ENCODE measurements around the gene MED16.
"Not testable (repeated sequence)": the region's sequence is repeated elsewhere in the genome, so short reads cannot be mapped to it uniquely, and the experiment has no call there.

Gene MED16

DNA sequence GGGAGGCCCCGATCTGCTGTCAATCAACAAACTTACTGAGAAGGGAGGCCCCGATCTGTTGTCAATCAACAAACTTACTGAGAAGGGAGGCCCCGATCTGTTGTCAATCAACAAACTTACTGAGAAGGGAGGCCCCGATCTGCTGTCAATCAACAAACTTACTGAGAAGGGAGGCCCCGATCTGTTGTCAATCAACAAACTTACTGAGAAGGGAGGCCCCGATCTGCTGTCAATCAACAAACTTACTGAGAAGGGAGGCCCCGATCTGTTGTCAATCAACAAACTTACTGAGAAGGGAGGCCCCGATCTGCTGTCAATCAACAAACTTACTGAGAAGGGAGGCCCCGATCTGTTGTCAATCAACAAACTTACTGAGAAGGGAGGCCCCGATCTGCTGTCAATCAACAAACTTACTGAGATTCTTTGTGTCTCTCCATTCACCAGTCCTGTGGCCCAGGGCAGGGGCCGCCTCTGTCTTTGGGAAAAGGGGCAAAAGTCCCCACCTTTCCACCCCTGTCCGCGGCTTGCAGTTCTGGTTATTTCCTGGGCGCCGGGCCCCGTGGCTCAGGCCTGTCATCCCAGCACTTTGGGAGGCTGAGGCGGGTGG lies 39.3 kb downstream of the MED16 start:
- not testable (repeated sequence) for DNase-seq (ENCODE audit: low read depth, low spot score)

- DNase-seq (ENCODE audit: low read depth, low spot score) = no peak
These were observed 39.9 kb downstream of the MED16 start for GRCh38 chr19:853014-853585.

DNA sequence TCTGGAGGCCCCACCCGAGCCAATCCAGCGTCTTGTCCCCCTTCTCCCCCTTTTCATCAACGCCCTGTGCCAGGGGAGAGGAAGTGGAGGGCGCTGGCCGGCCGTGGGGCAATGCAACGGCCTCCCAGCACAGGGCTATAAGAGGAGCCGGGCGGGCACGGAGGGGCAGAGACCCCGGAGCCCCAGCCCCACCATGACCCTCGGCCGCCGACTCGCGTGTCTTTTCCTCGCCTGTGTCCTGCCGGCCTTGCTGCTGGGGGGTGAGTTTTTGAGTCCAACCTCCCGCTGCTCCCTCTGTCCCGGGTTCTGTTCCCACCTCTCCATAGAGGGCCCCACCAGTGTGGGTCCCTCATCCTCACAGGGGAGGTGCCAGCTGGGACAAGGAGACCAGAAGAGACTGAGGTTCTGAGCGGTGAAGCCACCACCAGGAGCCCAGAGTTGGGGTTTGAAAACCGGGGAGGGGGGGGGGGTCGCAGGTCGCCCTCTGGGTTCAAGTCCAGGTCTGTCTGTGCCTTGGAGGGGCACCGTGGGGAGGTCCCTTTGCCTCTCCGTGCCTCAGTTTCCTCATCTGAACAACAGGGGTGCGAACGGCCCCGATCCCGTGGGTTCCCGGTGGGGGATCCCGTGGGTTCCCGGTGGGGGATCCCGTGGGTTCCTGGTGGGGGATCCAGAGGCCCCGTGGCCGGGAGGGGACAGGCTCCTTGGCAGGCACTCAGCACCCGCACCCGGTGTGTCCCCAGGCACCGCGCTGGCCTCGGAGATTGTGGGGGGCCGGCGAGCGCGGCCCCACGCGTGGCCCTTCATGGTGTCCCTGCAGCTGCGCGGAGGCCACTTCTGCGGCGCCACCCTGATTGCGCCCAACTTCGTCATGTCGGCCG lies 40.6 kb downstream of the MED16 start, which contains the start of gene ELANE:
TSS of gene ELANE (plus strand) at position 168 of the 878 bp plus-strand sequence. CDS start at position 194, 26 bp downstream.
- no peak for DNase-seq (ENCODE audit: low read depth, low spot score)

DNA sequence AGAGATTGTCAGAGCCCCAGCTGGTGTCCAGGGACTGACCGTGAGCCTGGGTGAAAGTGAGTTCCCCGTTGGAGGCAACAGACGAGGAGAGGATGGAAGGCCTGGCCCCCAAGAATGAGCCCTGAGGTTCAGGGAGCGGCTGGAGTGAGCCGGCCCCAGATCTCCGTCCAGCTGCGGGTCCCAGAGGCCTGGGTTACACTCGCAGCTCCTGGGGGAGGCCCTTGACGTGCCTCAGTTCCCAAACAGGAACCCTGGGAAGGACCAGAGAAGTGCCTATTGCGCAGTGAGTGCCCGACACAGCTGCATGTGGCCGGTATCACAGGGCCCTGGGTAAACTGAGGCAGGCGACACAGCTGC lies 42.0 kb downstream of the MED16 start:
- no peak for DNase-seq (ENCODE audit: low read depth, low spot score)

GRCh38 chr19:850221-850978 lies 42.6 kb downstream of the MED16 start:
- DNase-seq (ENCODE audit: low read depth, low spot score) = peak; percentile 94

- not testable (repeated sequence) for DNase-seq (ENCODE audit: low read depth, low spot score)
These were observed 43.8 kb downstream of the MED16 start for GRCh38 chr19:849195-849594.

GRCh38 chr19:848386-848921 lies 44.5 kb downstream of the MED16 start:
- DNase-seq (ENCODE audit: low read depth, low spot score) = no peak

DNA sequence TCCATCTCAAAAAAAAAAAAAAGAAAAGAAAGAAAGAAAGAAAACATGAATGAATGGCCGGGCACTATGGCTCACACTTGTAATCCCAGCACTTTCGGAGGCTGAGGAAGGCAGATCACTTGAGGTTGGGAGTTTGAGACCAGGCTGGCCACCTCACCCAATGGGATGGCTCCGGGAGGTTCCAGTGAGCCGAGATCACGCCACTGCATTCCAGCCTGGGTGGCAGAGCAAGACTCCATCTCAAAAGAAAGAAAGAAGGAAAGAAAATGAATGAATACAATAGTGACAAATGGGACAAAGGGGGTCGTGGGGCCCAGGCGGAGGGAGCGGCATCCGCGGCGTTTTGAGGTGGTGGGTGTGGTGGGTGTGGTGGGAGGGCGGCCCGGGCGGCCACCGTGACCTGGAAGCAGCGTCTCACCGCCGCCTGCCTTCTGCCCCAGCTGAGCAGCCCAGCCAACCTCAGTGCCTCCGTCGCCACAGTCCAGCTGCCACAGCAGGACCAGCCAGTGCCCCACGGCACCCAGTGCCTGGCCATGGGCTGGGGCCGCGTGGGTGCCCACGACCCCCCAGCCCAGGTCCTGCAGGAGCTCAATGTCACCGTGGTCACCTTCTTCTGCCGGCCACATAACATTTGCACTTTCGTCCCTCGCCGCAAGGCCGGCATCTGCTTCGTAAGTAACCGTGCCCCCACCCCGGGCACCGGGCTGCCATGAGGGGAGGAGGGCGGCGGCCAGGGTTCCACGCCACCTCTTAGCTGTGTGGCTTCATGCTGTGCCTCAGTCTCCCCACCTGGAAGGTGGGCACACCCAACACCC lies 47.1 kb downstream of the MED16 start:
- DNase-seq (ENCODE audit: low read depth, low spot score) = no peak

DNA sequence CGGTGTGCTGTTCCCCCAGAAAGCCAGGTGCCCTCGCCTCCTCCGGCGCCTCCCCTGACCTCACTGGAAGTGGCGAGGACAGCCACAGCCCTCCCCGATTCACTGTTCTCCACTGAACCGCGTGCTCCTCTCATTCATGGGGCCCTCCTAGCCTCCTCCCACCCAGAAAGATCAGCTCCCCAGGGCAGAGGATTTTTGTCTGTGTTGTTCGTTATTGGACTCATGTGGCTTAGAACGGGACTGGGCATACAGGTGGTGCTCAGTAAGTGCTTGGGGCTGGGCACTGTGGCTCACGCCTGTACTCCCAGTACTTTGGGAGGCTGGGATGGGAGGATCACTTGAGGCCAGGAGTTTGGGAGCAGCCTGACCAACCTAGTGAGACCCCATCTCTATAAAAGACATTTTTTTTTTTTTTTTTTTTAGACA lies 48.4 kb downstream of the MED16 start:
- DNase-seq (ENCODE audit: low read depth, low spot score) = no peak

DNA sequence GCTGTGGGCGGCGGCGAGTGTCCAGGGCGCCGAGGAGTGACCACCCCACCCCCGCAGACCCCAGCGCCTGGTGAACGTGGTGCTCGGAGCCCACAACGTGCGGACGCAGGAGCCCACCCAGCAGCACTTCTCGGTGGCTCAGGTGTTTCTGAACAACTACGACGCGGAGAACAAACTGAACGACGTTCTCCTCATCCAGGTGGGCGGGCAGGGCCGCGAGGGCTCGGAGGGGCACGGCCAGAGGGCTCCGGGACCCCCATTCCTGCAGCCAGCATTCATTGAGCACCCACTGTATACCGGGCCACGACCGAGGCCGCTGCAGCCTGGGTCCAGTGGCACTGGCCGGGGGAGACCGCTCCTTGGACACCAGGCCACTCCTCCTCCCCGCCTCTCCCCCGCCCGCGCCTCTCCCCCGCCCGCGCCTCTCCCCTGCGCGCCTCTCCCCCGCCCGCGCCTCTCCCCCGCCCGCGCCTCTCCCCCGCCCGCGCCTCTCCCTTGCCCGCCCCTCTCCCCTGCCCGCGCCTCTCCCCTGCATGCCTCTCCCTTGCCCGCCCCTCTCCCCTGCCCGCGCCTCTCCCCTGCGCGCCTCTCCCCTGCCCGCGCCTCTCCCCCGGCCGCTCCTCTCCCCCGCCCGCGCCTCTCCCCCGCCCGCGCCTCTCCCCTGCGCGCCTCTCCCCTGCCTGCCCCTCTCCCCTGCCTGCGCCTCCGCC lies 49.0 kb downstream of the MED16 start:
- no peak for DNase-seq (ENCODE audit: low read depth, low spot score)

- DNase-seq (ENCODE audit: low read depth, low spot score) = peak; percentile 53
These were observed 49.7 kb downstream of the MED16 start for GRCh38 chr19:843180-843835.

DNA sequence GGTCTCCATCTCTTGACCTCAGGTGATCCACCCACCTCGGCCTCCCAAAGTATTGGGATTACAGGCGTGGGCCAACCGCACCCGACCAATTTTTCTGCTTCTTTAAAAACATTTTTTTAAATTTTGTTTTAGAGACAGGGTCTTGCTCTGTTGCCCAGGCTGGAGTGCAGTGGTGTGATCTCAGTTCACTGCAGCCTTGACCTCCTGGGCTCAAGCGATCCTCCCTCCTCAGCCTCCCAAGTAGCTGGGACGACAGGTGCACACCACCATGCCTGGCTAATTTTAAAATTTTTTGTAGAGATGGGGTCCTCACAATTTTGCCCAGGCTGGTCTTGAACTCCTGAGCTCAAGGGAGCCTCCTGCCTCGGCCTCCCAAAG lies 50.2 kb downstream of the MED16 start:
- not testable (repeated sequence) for DNase-seq (ENCODE audit: low read depth, low spot score)

DNA sequence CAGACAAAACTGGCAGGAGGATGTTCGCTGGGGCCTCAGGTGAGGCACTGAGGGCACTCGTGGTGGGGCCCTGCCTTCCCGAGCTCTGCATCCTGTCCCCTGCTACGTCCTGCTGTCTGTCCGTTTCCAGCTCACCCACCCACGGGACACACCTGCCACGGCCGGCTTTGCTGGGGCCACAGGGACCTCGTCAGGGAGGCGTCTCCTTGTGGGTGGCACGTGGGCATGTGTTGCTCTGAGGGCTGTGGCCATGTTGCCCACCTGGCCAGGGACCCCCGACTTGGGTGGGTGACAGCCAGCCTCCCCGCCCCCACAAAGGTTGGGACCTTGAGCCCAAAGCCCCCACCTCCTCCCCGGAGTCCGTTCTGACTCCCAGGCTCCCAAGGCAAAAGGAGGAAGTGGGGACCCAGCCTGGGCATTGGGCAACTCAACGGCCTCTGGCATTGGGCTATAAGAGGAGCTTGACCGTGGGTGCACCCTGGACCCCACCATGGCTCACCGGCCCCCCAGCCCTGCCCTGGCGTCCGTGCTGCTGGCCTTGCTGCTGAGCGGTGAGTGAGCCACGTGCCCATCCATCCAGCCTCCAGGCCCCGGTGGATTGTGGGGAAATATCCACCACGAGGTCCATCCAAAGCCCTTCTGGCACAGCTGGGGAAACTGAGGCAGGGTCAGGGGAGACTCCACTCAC lies 52.3 kb downstream of the MED16 start, which contains the start of gene PRTN3:
TSS of gene PRTN3 (plus strand) at position 481 of the 688 bp plus-strand sequence. CDS start at position 491, 10 bp downstream.
- DNase-seq (ENCODE audit: low read depth, low spot score) = no peak

DNA sequence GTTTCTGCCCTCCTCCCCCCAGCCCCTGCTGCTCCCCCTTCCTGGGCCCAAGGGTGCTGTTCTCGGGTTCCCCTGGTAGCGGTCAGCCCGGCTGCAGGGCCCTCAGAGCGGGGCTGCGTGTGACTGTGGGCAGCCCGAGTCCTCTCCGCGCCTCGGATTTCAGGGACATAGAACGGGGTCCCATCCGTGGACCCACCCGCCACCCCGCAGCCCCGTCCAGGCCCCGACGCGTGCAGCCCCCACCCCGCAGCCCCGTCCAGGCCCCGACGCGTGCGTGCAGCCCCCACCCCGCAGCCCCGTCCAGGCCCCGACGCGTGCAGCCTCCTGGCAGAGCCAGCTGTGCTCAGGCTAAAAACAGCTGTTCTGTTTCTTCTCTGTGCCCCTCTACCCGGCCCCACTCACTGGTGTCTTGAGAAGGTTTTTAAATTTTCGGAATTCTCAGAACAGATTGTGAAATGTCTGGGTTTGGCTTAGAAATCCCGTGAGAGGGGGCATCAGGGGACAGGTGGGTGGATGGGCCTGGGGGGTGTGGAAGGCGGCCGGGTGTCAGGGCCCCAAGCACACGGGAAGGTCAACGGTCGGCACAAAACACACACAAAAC lies 57.7 kb downstream of the MED16 start:
- no peak for DNase-seq (ENCODE audit: low read depth, low spot score)

- no peak for DNase-seq (ENCODE audit: low read depth, low spot score)
These were observed 58.8 kb downstream of the MED16 start for GRCh38 chr19:834216-834615.

- no peak for DNase-seq (ENCODE audit: low read depth, low spot score)
These were observed 61.3 kb downstream of the MED16 start for GRCh38 chr19:831407-832369.

GRCh38 chr19:829129-829758 lies 63.7 kb downstream of the MED16 start:
- DNase-seq (ENCODE audit: low read depth, low spot score) = no peak
